ENCODE measurements around the gene TRAPPC12.

DNA sequence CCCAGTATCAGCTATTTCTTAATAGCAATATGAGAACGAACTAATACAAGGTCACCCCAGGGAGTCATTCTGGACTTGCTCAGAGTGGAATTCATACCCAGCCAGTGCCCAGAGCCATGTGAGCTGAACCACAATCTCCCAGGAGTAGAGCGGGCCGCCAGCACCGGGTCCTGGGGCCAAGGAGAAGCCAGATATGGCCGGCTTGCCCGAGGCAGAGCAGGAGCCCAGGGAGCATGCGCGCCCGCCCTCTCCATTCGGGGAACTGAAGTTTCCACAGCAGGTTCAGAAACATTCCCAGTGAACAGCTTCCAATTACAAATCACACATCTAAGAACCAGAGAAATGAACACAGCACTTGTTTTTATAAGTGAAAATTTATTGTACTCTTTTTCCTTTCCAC is 39.4 kb upstream of the TRAPPC12 start:
- TF ChIP-seq, protein P1, sequence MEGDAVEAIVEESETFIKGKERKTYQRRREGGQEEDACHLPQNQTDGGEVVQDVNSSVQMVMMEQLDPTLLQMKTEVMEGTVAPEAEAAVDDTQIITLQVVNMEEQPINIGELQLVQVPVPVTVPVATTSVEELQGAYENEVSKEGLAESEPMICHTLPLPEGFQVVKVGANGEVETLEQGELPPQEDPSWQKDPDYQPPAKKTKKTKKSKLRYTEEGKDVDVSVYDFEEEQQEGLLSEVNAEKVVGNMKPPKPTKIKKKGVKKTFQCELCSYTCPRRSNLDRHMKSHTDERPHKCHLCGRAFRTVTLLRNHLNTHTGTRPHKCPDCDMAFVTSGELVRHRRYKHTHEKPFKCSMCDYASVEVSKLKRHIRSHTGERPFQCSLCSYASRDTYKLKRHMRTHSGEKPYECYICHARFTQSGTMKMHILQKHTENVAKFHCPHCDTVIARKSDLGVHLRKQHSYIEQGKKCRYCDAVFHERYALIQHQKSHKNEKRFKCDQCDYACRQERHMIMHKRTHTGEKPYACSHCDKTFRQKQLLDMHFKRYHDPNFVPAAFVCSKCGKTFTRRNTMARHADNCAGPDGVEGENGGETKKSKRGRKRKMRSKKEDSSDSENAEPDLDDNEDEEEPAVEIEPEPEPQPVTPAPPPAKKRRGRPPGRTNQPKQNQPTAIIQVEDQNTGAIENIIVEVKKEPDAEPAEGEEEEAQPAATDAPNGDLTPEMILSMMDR (IDR thresholded peaks at IDR 0.05) = no peak
- no peak for TF ChIP-seq POLR2A (IDR thresholded peaks at IDR 0.05)
